GM18508 (cell line): ENCODE results near the gene SLC29A1.

Source experiments
- ATAC-seq: cut with Tn5 transposase; IDR thresholded peaks from one replicate; pipeline ENCODE4 v1.9.1; 2021; ENCODE audit warnings: moderate number of reproducible peaks; ENCODE audit not compliant: insufficient read depth, unreplicated experiment

The SLC29A1 gene

GRCh38 chr6:44251576-44252524 lies 28.5 kb downstream of the SLC29A1 start:
- ATAC-seq: no peak

- no peak for ATAC-seq
These were observed 30.1 kb downstream of the SLC29A1 start for GRCh38 chr6:44253307-44254101.

- ATAC-seq: no peak
These were observed 31.1 kb downstream of the SLC29A1 start for GRCh38 chr6:44254191-44255104.

- no peak for ATAC-seq
These were observed 31.9 kb downstream of the SLC29A1 start for GRCh38 chr6:44255105-44255808.

- ATAC-seq: no peak
These were observed 32.7 kb downstream of the SLC29A1 start for GRCh38 chr6:44255871-44256774.

GRCh38 chr6:44256775-44257024 lies 33.3 kb downstream of the SLC29A1 start:
- no peak for ATAC-seq

GRCh38 chr6:44257025-44257752 lies 33.8 kb downstream of the SLC29A1 start, which contains the start of gene SLC35B2:
TSS of gene SLC35B2 (minus strand) at chr6:44257528. CDS start at chr6:44257410, 118 bp downstream.
- no peak for ATAC-seq

GRCh38 chr6:44257753-44258324 lies 34.4 kb downstream of the SLC29A1 start:
- ATAC-seq: no peak

GRCh38 chr6:44258325-44258863 lies 35.0 kb downstream of the SLC29A1 start:
- no peak for ATAC-seq

GRCh38 chr6:44258921-44259320 lies 35.5 kb downstream of the SLC29A1 start:
- ATAC-seq: no peak

GRCh38 chr6:44260011-44260410 lies 36.6 kb downstream of the SLC29A1 start:
- ATAC-seq: no peak

GRCh38 chr6:44260451-44261297 lies 37.3 kb downstream of the SLC29A1 start:
- no peak for ATAC-seq

GRCh38 chr6:44261581-44261980 lies 38.2 kb downstream of the SLC29A1 start:
- no peak for ATAC-seq

GRCh38 chr6:44262467-44263353 lies 39.3 kb downstream of the SLC29A1 start:
- ATAC-seq: no peak

- no peak for ATAC-seq
These were observed 40.1 kb downstream of the SLC29A1 start for GRCh38 chr6:44263354-44264100.
